ENCODE results near the gene EPB41L2. TPM values are rescaled to one million over a fixed set of nuclear protein-coding genes. Genes with fewer than 3 reads are reported as not detected.
"Not testable (repeated sequence)": the region's sequence is repeated elsewhere in the genome, so short reads cannot be mapped to it uniquely, and the experiment has no call there.

EPB41L2 gene
- polyA plus RNA-seq, 3 donors, result 10.1 to 127 (median 75.7) TPM

DNA sequence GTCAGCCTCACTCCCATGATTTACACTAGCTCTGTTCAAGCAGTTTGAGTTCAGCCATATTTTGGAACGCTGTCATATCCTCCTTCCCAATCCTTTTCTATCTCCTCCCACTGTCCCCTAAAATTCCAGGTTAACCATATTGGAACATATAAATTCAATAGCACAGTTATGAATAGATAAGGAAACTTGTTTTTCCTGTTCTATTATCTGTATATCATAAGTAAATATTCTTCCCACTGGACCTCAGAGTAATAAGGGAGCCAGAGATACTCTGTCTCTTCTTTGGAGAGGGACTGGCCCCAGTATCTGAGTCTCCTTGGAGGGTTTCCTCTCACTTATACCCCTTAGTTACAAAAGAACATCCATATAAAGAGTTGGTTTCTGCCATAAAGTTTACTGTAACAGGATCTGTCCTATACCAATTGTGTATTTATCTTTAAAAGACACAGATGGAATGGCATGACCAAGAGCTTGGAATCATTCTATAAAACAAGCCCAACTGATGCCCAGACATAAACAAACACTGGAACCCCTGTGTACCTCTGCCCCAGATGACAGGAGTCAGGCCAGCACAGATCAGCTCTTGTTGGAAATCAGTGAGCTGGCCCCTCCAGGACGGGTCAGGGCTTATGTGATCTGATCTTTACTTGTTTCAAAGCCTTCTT lies 67.1 kb downstream of the EPB41L2 start:
- no peak overlapping the region for H3K27ac ChIP-seq (ENCODE audit: low read depth, low read length)
- 87 to 91% (median 91%) methylated on average over 2 of the region's 2 CpGs for WGBS, 3 donors

DNA sequence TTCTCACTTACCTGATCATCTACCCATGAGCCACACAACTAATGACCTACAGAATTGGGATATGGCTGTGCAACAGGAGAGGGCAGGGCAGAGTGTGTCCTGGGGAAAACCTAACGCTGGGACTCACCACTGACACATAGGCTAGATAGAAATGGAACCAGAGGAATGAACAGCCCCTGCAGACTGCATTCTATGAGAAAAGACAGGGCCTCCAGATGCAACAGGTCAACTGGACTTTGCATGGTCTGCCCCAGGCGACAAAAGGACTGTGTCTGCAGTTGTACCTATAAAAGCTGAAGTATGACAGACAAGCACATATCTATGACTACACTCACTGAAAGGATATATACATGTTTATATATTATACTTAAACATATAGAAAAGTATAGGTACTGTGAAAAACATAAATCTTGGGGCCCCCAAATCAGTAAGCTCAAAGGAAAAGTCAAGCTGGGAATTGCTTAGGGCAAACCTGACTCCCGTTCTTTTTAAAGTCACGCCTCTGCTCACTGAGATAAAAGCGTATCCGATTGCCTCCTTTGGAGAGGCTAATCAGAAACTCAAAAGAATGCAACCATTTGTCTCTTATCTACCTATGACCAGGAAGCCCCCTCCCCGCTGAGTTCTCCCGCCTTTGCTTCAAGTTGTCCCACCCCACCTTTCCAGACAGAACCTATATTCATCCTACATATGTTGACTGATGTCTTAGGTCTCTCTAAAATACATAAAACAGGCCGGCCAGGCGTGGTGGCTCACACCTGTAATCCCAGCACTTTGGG lies 68.5 kb downstream of the EPB41L2 start:
- H3K27ac ChIP-seq (ENCODE audit: low read depth, low read length), result no peak overlapping the region
- WGBS, 3 donors, result 93 to 96% (median 94%) methylated on average over 10 of the region's 10 CpGs

DNA sequence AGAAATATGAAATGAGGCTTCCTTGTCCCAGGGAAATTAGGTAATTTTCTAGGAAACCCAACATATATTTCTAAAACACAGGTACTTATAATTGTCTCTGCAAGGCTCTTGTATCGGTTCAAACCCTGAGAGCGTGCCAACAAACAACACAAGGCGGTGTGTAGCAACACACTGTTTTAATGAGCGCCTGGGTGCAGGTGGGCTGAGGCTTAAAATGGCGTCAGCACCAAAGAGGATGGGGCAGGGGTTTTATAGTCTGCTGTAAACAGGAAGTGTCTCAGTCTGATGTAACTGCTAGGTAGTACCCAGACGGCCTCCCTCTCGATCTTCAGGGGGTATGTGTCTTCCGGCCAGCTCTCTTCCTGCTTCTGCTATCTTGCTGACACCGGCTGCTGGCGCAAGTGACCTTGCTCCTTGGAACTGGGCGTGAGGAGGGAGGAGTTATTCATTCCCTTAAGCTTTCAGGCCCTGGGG lies 69.7 kb downstream of the EPB41L2 start:
- 68 to 74% (median 70%) methylated on average over 11 of the region's 11 CpGs for WGBS, 3 donors

DNA sequence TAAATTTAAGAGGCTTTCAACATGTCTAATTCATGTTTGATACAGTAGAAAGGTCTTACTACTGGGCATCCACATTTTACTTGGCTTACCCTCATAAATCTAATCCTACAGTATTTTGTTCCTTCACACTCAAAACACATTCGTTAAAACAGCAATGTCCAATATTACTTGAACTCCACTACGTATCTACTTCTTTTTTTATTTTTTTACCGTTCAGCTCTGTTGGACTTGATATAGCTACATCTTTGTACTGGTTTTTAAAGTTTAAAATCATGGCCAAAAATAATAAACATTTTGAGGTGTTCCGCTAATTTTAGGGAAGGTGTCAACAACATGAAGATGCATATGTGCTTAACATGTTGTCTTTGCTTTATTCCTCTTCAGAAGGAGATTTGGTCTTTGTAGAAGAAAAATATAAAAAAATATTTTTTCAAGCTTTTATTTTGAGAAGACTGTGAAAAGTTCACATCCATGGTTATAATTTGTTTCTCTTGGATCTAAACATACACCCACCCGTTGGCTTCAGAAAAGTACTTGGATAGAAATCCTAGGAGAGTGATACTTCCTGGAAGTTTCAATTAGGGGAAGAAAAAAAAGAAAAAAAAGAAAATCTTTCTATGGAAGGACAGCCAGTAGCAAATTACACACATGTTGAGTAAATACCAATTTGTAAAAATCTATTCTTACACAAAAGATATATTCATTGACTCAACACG lies 71.5 kb downstream of the EPB41L2 start:
- H3K27ac ChIP-seq (ENCODE audit: low read depth, low read length), result no peak overlapping the region
- 65 to 68% (median 66%) methylated on average over 6 of the region's 6 CpGs for WGBS, 3 donors

More for the DNA sequence above, 69.7 kb downstream of the EPB41L2 start:
- no peak overlapping the region for H3K27ac ChIP-seq (ENCODE audit: low read depth, low read length)

DNA sequence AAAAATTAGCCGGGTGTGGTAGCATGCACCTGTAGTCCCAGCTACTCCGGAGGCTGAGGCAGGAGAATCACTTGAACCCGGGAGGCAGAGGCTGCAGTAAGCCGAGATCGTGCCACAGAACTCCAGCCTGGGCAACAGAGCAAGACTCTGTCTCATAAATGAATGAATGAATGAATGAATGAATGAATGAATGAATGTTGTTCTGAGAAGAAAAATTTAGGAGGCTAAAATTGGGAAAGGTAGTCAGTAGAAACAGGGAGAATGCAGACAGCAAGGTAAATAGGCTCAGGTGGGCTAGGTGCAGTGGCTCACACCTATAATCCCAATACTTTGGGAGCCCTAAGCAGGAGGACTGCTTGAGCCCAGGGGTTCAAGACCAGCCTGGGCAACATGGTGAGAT lies 75.5 kb downstream of the EPB41L2 start:
- H3K27ac ChIP-seq (ENCODE audit: low read depth, low read length), result not testable (repeated sequence)
- WGBS, 3 donors, result 80 to 98% (median 97%) methylated on average over 5 of the region's 5 CpGs

DNA sequence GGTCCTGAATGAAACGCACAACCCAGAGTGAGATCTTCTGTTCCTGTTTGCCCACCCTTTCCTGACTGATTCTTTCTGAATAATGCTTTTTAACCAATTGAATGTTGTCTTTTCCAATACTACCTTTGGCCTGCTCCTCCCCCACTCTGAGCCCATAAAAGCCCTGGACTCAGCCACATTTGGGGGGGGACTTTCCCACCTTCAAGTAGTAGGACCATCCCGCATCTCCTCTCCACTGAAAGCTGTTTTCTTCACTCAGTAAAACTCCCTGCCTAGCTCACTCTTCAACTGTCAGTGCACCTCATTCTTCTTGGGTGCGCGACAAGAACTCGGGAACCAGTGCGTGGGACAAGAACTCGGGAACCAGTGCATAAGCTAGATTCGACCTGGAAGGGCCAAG lies 77.9 kb downstream of the EPB41L2 start:
- WGBS, 3 donors, result 97 to 98% (median 97%) methylated on average over 8 of the region's 8 CpGs
- H3K27ac ChIP-seq (ENCODE audit: low read depth, low read length), result no peak overlapping the region

DNA sequence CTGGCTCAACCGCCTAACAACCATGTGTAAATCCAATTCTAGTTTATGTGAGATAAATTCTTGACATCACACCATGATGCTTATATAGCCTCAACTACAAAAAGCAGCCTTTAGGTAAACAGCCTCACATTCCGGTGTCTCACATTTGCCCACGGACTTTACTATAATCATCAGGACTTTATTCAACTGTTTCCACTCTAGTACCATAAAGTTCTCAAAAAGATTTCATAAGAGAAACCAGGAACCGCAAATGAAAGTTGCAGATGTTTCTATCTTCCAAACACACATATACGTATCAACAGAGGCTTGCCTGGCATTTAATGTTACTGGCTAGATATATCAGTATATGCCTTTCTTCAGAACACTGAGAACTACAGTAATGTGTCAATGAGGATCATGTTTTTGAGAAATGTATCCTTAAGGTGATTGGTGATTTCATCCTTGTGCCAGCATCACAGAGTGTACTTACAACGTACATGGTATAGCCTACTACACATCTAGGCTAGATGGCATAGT lies 80.0 kb downstream of the EPB41L2 start:
- no peak overlapping the region for H3K27ac ChIP-seq (ENCODE audit: low read depth, low read length)
- 83 to 91% (median 89%) methylated on average over 6 of the region's 6 CpGs for WGBS, 3 donors

DNA sequence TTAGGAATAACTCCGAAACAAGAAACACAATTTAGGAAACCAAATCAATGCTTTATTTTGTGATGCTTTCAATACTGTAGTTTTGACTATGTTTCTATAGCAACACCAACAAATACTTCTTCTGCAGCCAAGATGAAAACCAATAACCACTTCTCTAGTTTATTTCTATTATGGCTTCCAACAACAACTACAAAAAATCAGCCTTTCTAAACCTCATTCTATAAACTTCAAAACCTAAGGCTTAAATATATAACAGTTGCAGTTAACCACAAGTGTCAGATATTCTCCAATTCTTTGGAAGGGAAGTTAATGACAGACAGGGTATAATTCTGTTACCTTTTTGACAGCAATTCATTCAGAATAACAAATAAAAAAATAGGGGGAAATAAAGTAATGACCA lies 80.9 kb downstream of the EPB41L2 start:
- H3K27ac ChIP-seq (ENCODE audit: low read depth, low read length), result no peak overlapping the region
- WGBS, 3 donors, result 38 to 82% (median 57%) methylated on average over 1 of the region's 1 CpG

DNA sequence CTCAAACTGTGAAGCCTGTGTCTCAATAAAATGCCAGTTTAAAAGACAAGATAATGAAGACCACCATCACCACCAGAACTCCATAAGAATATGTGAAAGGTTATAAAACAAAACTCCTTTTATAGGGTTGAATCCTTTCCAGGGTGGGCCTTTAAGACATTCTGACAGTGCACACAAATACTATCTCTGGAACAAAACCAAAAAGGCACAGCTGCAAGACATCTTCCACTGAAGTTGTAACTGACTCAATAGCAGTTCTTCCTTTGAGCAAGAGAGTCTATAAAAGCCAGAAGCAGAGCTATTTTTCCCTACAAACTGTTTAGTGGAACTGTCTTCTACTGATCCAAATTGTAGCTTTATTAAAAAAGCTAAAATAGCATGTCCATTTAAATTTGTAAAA lies 81.6 kb downstream of the EPB41L2 start:
- H3K27ac ChIP-seq (ENCODE audit: low read depth, low read length), result no peak overlapping the region

DNA sequence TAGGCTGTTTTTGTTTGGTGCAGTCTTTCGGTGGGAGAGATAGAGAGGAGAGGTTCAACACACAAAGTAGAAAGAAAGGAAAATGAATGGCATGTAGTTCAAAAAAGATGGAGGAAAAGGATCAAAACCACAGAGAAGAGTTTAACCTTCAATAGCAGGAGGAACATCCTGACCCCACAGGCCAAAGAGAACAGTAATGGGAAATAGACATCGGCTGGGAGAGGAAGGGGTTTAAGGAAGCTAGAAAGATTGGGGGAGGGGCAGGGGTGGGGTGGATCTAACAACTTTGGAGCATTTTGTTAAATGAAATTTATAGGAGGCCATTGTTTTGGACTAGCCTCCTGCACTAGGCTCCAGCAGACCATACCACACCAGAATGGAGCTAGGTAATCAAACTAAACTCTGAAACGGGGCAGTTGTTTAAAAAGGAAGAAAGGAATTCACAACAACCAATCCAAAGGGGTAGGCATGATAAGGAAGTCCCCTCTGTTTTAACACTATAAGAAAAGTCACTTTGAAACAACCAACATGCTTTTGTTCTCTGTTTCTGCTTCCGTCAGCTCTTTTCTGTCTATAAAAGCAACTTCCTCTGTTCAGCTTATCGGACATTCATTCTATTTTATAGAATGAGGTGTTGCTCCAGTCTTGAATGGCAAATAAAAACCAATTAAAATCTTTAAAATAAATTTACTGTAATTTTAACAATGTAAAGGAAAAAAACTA lies 82.6 kb downstream of the EPB41L2 start:
- H3K27ac ChIP-seq (ENCODE audit: low read depth, low read length), result no peak overlapping the region
- WGBS, 3 donors, result 58 to 78% (median 61%) methylated on average over 5 of the region's 5 CpGs

DNA sequence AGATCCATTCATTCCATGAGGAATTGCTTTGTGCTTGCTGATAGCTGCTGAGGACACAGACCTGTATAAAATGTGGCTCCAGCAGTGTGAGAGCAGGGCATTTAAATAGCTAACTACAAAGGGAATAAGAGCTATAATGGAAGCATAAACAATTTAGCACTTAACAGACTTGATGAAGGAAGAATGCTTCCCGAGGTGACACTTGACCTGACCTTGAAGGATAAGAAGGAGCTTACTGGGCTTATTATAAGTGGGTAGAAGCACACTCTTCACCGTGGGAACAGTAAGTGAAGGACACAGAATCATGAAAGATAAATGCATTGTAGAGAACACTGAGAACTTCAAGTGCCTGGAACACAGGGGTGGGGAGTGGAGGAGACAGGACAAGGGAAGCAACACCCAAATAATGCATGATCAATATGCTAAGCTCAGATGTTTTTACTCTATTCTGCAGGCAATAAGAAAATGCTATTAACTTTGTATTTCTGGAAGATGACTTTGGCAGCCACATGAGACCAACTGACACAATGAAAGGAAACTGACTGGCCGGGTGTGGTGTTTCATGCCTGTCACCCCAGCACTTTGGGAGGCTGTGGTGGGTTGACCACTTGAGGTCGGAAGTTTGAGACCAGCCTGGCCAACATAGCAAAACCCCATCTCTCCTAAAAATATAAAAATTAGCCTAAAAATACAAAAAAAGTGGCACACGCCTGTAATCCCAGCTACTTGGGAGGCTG lies 84.2 kb downstream of the EPB41L2 start:
- 69 to 73% (median 72%) methylated on average over 5 of the region's 5 CpGs for WGBS, 3 donors
- no peak overlapping the region for H3K27ac ChIP-seq (ENCODE audit: low read depth, low read length)

DNA sequence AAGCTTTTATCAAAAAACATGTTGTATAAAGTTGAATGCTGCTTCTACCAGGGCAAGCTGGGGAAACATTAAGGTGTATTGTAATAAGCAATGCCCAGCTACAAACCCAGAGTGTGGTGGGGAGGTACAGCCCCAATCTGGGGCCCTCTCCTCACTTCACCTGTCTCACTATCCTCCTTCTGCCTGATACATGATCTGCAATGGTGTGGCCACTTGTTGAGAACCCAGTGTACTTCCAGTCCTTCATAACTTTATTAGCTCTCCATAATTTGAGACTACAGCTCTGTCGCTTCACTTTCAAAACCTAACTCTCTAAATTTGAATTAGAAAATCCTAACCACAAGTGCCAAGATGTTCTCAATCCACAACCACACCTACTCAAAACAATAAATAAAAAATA lies 84.9 kb downstream of the EPB41L2 start:
- no peak overlapping the region for H3K27ac ChIP-seq (ENCODE audit: low read depth, low read length)

DNA sequence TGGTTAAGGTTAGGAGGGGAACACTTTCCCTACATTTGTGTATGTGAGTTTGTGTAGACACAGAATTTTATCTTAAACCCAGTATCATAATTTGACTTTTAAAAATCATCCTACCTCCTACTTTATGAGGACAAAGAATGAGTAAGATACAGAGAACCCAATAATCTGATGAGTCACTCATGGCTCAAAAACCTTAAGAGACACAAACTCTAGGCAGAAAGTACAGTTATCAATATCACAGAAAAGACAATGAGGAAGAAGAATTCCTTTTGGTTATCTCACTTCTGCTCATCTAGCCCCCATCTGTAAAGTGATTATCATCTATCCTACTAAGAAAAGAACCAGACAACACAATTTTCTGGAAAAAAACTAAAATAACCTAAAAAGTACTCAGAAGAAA lies 87.7 kb downstream of the EPB41L2 start:
- H3K27ac ChIP-seq (ENCODE audit: low read depth, low read length), result no peak overlapping the region

More for the DNA sequence above, 84.9 kb downstream of the EPB41L2 start:
- 94 to 100% (median 97%) methylated on average over 1 of the region's 1 CpG for WGBS, 3 donors

DNA sequence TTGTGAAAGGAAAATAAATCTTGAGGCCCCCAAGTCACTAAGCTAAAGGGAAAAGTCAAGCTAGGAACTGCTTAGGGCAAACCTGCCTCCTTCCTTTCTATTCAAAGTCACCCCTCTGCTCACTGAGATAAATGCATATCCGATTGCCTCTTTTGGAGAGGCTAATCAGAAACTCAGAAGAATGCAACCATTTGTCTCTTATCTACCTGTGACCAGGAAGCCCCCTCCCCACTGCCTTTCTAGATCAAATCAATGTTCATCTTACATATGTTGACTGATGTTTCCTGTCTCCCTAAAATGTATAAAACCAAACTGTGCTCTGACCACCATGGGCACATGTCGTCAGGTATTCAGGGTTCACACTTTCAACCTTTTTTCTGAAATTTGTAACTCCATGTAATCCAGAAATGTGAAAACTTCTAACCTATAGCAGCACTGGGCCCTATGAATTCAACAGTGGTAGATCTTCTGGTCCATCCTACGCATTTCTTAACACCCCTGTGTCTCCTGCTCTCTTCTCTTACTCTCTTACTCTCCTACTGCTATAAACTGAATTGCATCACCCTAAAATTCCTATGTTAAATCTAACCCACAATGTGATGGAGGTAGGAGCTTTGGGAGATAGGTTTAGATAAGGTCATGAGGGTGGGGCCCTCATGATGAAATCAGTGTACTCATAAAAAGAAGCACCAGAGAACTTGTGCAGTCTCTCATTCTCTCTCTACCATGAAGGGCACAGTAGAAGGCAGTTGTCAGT lies 89.3 kb downstream of the EPB41L2 start:
- 94 to 96% (median 94%) methylated on average over 3 of the region's 3 CpGs for WGBS, 3 donors
- no peak overlapping the region for H3K27ac ChIP-seq (ENCODE audit: low read depth, low read length)

DNA sequence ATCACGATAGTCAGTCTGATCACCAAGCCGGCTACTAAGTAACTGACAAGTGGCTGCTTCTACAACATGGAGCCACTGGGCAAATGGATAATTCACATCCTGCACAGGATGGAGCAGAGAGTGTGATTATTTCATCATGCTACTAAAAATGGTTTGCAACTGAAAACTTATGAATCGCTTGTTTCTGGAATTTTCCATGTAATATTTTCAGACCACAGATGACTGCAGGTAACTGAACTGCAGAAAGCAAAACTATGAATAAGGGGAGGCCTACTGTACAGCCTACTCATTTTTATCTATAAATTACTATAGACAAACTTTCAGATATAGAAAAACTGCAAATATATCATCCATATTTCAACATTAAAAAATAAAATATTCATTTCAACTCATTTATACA lies 91.5 kb downstream of the EPB41L2 start:
- WGBS, 3 donors, result 89 to 99% (median 92%) methylated on average over 3 of the region's 3 CpGs
- no peak overlapping the region for H3K27ac ChIP-seq (ENCODE audit: low read depth, low read length)

DNA sequence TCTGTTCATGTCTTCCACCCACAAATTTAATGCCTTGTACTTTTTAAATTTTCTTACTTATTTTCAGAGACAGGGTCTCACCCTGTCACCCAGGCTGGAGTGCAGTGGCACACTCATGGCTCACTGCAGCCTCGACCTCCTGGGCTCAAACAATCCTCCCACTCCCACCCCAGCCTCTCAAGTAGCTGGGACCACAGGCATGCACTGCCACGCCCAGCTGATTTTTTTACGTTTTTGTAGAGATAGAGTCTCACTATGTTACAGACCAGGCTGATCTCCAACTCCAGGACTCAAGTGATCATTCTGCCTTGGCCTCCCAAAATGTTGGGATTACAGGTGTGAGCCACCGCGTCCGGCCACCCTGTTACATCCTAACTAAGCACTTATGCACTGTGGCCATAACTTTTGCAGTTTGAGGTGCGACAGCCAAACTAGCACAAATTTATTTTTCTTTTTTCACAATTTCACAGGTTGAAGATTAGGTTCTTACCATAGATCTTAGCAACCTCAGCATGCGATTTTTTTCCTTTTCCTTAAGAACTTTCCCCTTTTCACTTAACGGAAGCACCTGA lies 92.1 kb downstream of the EPB41L2 start:
- WGBS, 3 donors, result 90 to 97% (median 91%) methylated on average over 9 of the region's 9 CpGs
- no peak overlapping the region for H3K27ac ChIP-seq (ENCODE audit: low read depth, low read length)
